Calu3 (cell line): ENCODE data around the gene ZFR. TPM values are rescaled to one million over a fixed set of nuclear protein-coding genes. Genes with fewer than 3 reads are reported as not detected.
A peak's percentile ranks its signal among the peaks of the same experiment; 100 is the strongest.

Source experiments
- BruUV-seq: library from RNA; stranded (reverse); fragments of 400-500 nt; replicated peaks from 2 replicates; lab custom pipeline; 2021; lab: Mats Ljungman, UMichigan
- CTCF ChIA-PET: fragments of 300-600 bp; sonication (Branson Sonifier 250); formaldehyde crosslinking; loops from one replicate; lab custom pipeline; 2022; ENCODE audit warnings: antibody characterized with exemption; lab: Charles Lee
- DNase-seq: peaks from one replicate; pipeline ENCODE4 v3.0.0; 2022
- H3K27ac Mint-ChIP-seq: one replicate; pipeline ENCODE4 v1.8.0; 2022; ENCODE audit warnings: mixed read lengths; ENCODE audit not compliant: unreplicated experiment
- H3K27me3 Mint-ChIP-seq: one replicate; pipeline ENCODE4 v1.8.0; 2022; ENCODE audit warnings: mixed read lengths; ENCODE audit not compliant: unreplicated experiment
- H3K36me3 Mint-ChIP-seq: one replicate; pipeline ENCODE4 v1.8.0; 2022; ENCODE audit warnings: mild to moderate bottlenecking, moderate library complexity, mixed read lengths; ENCODE audit not compliant: insufficient read depth, unreplicated experiment
- H3K4me1 Mint-ChIP-seq: one replicate; pipeline ENCODE4 v1.8.0; 2022; ENCODE audit warnings: mild to moderate bottlenecking, low read depth, mixed read lengths; ENCODE audit not compliant: unreplicated experiment
- H3K4me3 Mint-ChIP-seq: one replicate; pipeline ENCODE4 v1.8.0; 2022; ENCODE audit warnings: mild to moderate bottlenecking, low read depth, moderate library complexity, mixed read lengths; ENCODE audit not compliant: unreplicated experiment
- H3K9me3 Mint-ChIP-seq: one replicate; pipeline ENCODE4 v1.8.0; 2022; ENCODE audit warnings: low read depth, mixed read lengths; ENCODE audit not compliant: unreplicated experiment
- CTCF ChIP-seq: fragments of 200-600 bp; IDR thresholded peaks from one replicate; pipeline ENCODE4 v1.8.0; 2022; ENCODE audit warnings: antibody characterized with exemption; ENCODE audit not compliant: unreplicated experiment
- intact Hi-C: fragments of 100-400 bp; cut with micrococcal nuclease; formaldehyde crosslinking; loops from one replicate; pipeline ENCODE4 v1.10.0; 2022; ENCODE audit not compliant: unreplicated experiment
- total RNA-seq: library from RNA; stranded (reverse); gene quantifications from 2 replicates; pipeline ENCODE4 v1.2.3, GENCODE V29; 2022

The ZFR gene
- total RNA-seq, 1 experiment from 2014 or later, result 63.4 TPM

GRCh38 chr5:32471784-32472183 lies 27.2 kb upstream of the ZFR start:
- Mint-ChIP-seq H3K27ac (no peak overlapping the region), H3K36me3 (no peaks in the 10 kb centered on the region), H3K4me3 (no peak overlapping the region), H3K4me1 (peaks cover 12% of the 10 kb centered on the region), H3K27me3 (no peaks in the 10 kb centered on the region), H3K9me3 (no peaks in the 10 kb centered on the region)
- CTCF ChIA-PET, result interaction anchor here (0.5 to 1.2 kb wide), 6 partner anchors 27 to 239 kb away, joined by 3 to 9 read pairs (median 4); partner anchors contain the start of gene ZFR
- TF ChIP-seq CTCF, result no peak
- no TSS peak for BruUV-seq
- intact Hi-C loops, result no loop called here
- DNase-seq, result peak; percentile 32

GRCh38 chr5:32465076-32465475 lies 20.5 kb upstream of the ZFR start:
- peaks cover 9% of the 10 kb centered on the region for H3K4me1 Mint-ChIP-seq
- no peak for DNase-seq
- CTCF ChIA-PET, result interaction anchor here (1.3 kb wide), 1 partner anchor 16 kb away, joined by 3 read pairs; no protein-coding TSS in a partner anchor
- no peak overlapping the region for H3K4me3 Mint-ChIP-seq
- no peaks in the 10 kb centered on the region for H3K9me3 Mint-ChIP-seq
- no TSS peak for BruUV-seq
- no peaks in the 10 kb centered on the region for H3K27me3 Mint-ChIP-seq
- intact Hi-C loops, result no loop called here
- H3K27ac Mint-ChIP-seq, result no peak overlapping the region
- TF ChIP-seq CTCF, result no peak
- H3K36me3 Mint-ChIP-seq, result no peaks in the 10 kb centered on the region

- no peak for DNase-seq
- intact Hi-C loops, result no loop called here
- no peak for TF ChIP-seq CTCF
- CTCF ChIA-PET, result no interaction called here
- no TSS peak for BruUV-seq
- no peaks in the 10 kb centered on the region for H3K27me3 Mint-ChIP-seq
- no peaks in the 10 kb centered on the region for H3K9me3 Mint-ChIP-seq
- H3K4me3 Mint-ChIP-seq, result no peak overlapping the region
- peaks cover 9% of the 10 kb centered on the region for H3K4me1 Mint-ChIP-seq
- no peak overlapping the region for H3K27ac Mint-ChIP-seq
- H3K36me3 Mint-ChIP-seq, result no peaks in the 10 kb centered on the region
Observed at GRCh38 chr5:32462618-32463017, 18.1 kb upstream of the ZFR start.

GRCh38 chr5:32461441-32462120 lies 17.0 kb upstream of the ZFR start:
- TF ChIP-seq CTCF, result no peak
- Mint-ChIP-seq H3K27me3 (peaks cover 7% of the 10 kb centered on the region), H3K27ac (no peak overlapping the region), H3K4me1 (peaks cover 9% of the 10 kb centered on the region), H3K36me3 (no peaks in the 10 kb centered on the region), H3K4me3 (no peak overlapping the region), H3K9me3 (peaks cover 2% of the 10 kb centered on the region)
- CTCF ChIA-PET, result interaction anchor here (1.0 kb wide), 1 partner anchor 8 kb away, joined by 4 read pairs; no protein-coding TSS in a partner anchor
- intact Hi-C loops, result no loop called here
- BruUV-seq, result no TSS peak
- no peak for DNase-seq
